Body of pancreas (tissue), 4 donors: ENCODE results near the gene TPO.

Source experiments
- POLR2A ChIP-seq, 3 donors: fragments of 450-650 bp; IDR thresholded peaks; one replicate each; pipeline ENCODE4 v1.6.1; 2016; ENCODE audit warnings: antibody characterized with exemption in 3 of 3, mild to moderate bottlenecking in 2 of 3
- TF ChIP-seq, protein P1 (sequence below), 7 experiments: fragments of 450-650 bp in 4 of 7; fragments of 200-600 bp in 3 of 7; sonication (generic) in 3 of 7; IDR thresholded peaks; one replicate each; pipeline ENCODE4 v1.5.1; 2016 to 2019; ENCODE audit warnings: antibody characterized with exemption in 7 of 7

DNA sequence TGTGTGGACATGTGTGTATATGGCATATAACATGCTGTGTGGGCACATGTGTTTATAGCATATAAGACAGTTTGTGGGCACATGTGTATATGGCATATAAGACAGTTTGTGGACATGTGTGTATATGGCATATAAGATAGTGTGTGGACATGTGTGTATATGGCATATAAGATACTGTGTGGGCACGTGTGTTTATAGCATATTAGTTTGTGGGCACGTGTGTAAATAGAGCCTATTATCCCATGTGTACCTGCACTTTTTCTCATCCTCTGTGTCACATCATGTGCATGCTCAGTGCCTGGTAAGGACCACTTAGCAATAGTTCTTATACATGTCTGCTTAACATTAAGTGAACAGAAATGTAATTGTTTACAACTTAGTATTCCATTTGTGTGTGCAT is 45.2 kb downstream of the TPO start:
- no peak for TF ChIP-seq POLR2A (IDR thresholded peaks at IDR 0.05)
- TF ChIP-seq, protein P1, sequence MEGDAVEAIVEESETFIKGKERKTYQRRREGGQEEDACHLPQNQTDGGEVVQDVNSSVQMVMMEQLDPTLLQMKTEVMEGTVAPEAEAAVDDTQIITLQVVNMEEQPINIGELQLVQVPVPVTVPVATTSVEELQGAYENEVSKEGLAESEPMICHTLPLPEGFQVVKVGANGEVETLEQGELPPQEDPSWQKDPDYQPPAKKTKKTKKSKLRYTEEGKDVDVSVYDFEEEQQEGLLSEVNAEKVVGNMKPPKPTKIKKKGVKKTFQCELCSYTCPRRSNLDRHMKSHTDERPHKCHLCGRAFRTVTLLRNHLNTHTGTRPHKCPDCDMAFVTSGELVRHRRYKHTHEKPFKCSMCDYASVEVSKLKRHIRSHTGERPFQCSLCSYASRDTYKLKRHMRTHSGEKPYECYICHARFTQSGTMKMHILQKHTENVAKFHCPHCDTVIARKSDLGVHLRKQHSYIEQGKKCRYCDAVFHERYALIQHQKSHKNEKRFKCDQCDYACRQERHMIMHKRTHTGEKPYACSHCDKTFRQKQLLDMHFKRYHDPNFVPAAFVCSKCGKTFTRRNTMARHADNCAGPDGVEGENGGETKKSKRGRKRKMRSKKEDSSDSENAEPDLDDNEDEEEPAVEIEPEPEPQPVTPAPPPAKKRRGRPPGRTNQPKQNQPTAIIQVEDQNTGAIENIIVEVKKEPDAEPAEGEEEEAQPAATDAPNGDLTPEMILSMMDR (IDR thresholded peaks at IDR 0.05), result no peak
